Cortex of kidney (tissue), 1 donor: Measurements from ENCODE around the gene FDXACB1.
"Not testable (repeated sequence)": the region's sequence is repeated elsewhere in the genome, so short reads cannot be mapped to it uniquely, and the experiment has no call there.

Experiments used
- DNase-seq: peaks from one replicate; lab custom pipeline; 2025; lab: John Stamatoyannopoulos, UW

The FDXACB1 gene

GRCh38 chr11:111910676-111911562 is 32.0 kb upstream of the FDXACB1 start:
- DNase-seq, result no peak

GRCh38 chr11:111909378-111909777 is 30.4 kb upstream of the FDXACB1 start:
- DNase-seq, result no peak

DNA sequence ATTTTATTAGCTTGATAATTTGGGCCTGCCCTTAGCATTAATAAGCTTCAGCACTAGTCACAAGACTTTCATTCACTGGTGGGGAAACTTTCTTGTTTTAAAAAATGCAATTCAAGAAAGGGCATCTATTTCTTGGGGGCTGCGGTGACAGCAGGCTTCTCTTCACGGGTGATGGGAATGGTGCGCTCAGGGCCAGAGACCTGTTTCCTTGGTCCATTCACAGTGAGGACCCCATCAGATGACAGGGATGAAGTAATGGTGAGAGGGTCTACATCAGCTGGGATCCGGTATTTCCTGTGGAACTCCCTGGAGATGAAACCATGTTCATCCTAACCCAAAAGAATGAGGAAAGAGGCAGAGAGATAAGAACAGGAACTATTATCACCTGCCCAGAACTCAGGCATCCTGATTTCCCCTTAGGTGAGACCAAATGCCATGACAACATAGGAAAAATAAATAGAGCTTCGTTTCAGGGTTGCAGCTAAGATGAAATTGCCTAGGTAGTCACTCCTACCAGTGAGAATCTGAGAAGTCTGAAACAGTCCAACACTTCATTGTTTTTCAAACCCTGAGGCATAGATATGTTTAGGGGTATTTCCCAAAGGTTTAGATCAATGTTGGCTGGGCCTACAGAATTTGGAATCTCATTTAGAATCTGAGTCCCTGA is 29.8 kb upstream of the FDXACB1 start:
- no peak for DNase-seq

- DNase-seq, result no peak
Measured at GRCh38 chr11:111906680-111907079, 27.7 kb upstream of the FDXACB1 start.

DNA sequence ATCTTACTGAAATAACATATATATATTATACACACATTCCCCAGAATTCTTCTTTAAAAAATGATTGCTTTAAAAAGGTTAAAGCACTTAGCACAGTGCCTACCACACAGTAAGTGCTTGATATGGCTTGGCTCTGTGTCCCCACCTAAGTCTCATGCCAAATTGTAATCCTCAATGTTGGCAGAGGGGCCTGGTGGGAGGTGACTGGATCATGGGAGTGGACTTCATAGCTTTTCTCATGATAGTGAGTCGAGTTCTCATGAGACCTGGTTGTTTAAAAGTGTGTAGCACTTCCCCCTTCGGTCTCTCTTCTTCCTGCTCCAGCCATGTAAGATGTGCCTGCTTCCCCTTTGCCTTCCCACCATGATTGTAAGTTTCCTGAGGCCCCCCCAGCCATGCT is 26.4 kb upstream of the FDXACB1 start:
- no peak for DNase-seq

DNA sequence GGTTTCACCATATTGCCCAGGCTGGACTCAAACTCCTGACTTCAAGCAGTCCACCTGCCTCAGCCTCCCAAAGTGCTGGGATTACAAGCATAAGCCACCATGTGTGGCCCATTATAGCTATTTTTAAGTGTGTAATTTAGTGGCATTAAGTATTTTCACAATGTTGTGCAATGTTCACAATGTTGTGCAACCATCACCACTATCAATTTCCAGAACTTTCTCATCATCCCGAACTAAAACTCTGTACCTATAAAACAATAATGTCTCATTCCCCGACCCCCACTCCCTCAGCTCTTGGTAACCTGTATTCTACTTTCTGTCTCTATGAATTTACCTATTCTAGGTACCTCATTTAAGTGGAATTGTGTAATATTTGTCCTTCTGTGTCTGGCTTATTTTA is 7.9 kb upstream of the FDXACB1 start:
- no peak for DNase-seq

DNA sequence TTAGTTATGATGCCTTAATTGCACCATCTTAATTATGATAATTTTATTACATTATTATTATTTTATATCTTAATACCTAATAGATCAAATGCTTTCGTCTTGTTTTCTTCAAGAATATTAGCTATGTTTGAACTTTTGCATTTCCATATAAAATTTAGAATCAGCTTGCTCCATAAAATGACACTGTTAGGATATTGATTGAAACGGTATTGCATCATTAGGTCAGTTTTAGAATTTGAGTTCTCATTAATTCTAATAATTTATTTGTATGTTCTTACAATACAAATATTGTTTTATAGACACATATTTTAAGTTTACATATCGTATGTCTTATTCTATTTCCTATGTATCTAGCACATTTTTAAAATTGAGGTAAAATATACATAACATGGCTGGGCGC is 7.1 kb upstream of the FDXACB1 start:
- no peak for DNase-seq

GRCh38 chr11:111885053-111885452 is 6.1 kb upstream of the FDXACB1 start:
- not testable (repeated sequence) for DNase-seq

DNA sequence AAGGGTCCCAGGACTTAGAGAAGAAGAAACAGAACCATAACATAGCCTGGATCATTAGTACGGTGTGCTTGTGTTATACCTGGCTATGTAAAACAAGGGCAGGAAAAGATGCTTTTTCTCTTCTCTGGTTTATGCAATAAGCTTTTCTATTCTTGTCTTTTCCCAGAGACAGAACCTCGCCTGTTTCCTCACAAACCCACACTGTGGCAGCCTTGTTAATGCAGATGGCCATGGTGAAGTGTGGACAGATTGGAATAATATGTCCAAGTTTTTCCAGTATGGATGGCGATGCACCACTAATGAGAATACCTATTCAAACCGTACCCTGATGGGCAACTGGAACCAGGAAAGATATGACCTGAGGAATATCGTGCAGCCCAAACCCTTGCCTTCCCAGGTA is 3.2 kb upstream of the FDXACB1 start:
- no peak for DNase-seq

- no peak for DNase-seq
Measured at GRCh38 chr11:111879637-111879960, 634 bp upstream of the FDXACB1 start.

- DNase-seq, result no peak
Measured at GRCh38 chr11:111878385-111878848, 548 bp downstream of the FDXACB1 start.

DNA sequence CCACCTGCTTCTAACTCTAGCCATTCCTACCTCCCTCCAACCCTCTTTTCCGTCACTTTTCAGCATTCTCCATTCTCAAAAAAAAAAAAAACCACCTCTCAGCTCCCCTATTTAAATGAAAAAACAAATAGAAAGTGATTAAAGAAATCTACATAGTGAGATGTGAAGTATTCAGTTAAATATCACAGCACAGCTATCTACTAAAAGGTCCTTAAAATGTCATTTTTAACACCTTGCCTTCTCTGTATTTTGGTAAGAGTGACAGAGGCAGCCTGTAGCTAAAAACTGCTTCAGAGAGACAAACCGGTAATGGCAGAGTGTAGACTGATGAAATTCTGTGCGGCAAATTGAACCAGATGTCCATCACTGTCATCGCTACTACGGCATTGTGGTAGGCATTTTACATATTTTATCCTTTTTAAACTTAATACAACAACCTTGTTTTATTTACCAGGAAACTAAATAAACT is 7.2 kb downstream of the FDXACB1 start:
- no peak for DNase-seq

- no peak for DNase-seq
Measured at GRCh38 chr11:111870886-111871692, 7.9 kb downstream of the FDXACB1 start, which contains the start of gene ALG9. Gene ALG9 (minus strand): TSS chr11:111871581. CDS start chr11:111871482, 99 bp downstream.

GRCh38 chr11:111870522-111870885 is 8.5 kb downstream of the FDXACB1 start:
- no peak for DNase-seq

DNA sequence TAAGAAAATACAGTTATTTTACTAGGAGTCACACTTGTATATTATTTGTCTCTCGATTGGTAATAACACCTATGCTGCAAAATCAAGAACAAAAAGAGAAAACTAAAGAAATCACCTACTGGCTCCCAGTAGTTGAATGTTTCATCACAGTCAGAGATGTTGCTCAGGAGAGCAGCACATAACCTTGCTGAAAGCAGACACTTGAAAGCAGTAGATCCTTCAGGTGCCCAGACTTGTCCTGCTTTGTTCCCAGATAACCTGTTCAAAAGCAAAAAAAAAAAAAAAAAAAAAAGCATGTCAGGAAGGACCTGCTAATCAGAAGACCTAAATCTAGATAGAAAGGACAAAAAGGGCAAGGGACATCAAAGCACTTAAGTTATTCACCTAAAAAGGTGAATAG is 8.9 kb downstream of the FDXACB1 start:
- DNase-seq, result no peak

GRCh38 chr11:111860257-111860656 is 18.7 kb downstream of the FDXACB1 start:
- no peak for DNase-seq

GRCh38 chr11:111855506-111855905 is 23.5 kb downstream of the FDXACB1 start:
- DNase-seq, result no peak

DNA sequence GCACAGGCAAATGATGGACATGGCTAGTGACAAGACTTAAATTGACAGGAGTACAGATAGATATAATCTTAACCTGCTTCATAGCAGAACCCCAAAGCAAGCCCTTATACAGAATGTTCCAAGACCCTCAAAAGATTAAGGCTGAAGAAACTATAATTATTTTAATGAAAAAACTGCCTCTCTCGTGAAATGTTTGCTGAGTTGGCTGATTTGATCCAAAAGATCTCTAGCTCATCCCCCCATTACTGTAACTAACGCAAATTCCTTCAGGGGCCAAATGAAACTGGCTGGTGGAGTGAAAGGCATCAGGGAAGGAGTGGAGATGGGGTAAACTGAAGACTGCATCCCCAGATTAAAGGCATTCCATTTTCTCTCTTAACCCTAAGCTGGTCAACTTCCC is 26.9 kb downstream of the FDXACB1 start:
- no peak for DNase-seq

DNA sequence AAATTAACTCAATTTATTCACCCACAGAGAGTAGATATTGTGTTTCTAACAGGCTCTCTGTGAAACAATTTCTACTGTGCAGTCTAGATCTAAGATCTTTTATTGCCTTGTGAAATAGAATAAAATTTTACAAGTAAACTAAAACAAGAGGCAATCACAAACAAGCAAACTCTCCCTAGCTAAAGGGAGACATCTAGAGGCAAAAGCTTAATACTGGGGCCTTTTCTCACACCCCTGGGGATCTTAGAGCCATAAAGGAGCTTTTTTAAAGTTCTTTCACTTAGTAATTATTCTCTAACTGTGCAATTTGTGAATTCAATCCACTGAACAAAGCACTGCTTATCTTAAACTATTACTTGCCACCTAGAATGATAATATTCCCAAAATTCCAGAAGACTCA is 27.3 kb downstream of the FDXACB1 start:
- DNase-seq, result no peak

DNA sequence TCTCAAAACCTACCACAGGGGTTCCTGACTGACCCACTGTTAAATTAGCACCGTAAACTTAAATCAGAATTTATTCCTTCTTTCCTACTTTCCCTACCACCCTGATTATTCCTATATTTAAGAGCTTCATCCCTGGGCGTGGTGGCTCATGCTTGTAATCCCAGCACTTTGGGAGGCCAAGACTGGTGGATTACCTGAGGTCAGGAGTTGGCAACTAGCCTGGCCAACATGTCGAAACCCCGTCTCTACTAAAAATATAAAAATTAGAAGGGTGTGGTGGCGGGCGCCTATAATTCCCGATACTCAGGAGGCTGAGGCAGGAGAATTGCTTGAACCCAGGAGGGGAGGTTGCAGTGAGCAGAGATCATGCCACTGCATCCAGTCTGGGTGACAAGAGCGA is 27.9 kb downstream of the FDXACB1 start:
- DNase-seq, result no peak

DNA sequence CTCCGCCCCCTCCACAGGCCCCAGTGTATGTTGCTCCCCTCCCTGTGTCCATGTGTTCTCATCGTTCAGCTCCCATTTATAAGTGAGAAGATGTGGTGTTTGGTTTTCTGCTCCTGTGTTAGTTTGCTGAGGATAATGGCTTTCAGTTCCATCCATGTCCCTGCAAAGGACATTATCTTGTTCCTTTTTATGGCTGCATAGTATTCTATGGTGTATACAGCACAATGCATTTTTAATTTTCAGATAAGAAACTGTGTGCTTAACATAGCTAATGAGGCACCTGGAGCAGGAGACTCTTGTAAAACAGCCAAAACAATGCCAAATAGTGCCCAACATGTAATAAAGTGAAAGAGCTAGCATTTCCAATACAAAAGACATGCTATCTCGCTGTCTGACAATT is 29.3 kb downstream of the FDXACB1 start:
- no peak for DNase-seq

GRCh38 chr11:111846636-111847035 is 32.3 kb downstream of the FDXACB1 start:
- no peak for DNase-seq

GRCh38 chr11:111846063-111846462 is 32.9 kb downstream of the FDXACB1 start:
- no peak for DNase-seq
